ENCODE data around the gene CHST15.

CHST15 gene

GRCh38 chr10:124094419-124094785 is 1.0 kb upstream of the CHST15 start:
- TF ChIP-seq, protein P1, sequence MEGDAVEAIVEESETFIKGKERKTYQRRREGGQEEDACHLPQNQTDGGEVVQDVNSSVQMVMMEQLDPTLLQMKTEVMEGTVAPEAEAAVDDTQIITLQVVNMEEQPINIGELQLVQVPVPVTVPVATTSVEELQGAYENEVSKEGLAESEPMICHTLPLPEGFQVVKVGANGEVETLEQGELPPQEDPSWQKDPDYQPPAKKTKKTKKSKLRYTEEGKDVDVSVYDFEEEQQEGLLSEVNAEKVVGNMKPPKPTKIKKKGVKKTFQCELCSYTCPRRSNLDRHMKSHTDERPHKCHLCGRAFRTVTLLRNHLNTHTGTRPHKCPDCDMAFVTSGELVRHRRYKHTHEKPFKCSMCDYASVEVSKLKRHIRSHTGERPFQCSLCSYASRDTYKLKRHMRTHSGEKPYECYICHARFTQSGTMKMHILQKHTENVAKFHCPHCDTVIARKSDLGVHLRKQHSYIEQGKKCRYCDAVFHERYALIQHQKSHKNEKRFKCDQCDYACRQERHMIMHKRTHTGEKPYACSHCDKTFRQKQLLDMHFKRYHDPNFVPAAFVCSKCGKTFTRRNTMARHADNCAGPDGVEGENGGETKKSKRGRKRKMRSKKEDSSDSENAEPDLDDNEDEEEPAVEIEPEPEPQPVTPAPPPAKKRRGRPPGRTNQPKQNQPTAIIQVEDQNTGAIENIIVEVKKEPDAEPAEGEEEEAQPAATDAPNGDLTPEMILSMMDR (IDR thresholded peaks at IDR 0.05) = no peak

- TF ChIP-seq, protein P1 (IDR thresholded peaks at IDR 0.05) = no peak
These were observed 1.0 kb downstream of the CHST15 start for GRCh38 chr10:124092250-124092859.

DNA sequence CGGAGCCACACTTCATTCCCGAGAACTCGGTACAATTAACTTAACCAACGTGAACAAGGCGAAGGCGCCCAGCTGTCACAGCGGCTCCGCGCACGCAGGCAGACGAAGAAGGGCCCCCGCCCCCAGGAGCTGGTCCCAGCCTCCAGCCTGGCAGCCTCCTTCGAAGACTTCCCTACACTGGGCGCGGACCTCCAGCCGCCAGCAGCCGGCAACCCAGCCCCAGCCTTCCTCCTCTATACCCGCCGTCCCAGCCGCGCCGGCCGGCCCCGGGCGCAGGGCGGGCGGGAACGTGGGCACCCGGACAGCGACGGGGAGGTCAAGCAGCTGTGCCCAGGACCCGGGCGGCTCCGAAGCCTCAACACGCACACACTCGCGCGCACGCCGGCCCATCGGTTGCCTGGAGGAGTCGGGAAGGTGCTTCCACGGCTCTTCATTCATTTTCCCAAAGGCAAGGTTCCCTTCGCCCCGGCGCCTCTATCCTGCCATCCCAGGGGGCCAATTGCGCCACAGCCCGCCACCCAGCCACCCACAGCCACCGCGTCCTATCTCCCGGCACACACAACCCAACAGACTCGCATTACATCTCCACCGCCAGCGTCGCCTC is 1.6 kb downstream of the CHST15 start:
- TF ChIP-seq, protein P1 (IDR thresholded peaks at IDR 0.05) = no peak

- TF ChIP-seq, protein P1 (IDR thresholded peaks at IDR 0.05) = no peak
These were observed 2.7 kb downstream of the CHST15 start for GRCh38 chr10:124090601-124091209.

DNA sequence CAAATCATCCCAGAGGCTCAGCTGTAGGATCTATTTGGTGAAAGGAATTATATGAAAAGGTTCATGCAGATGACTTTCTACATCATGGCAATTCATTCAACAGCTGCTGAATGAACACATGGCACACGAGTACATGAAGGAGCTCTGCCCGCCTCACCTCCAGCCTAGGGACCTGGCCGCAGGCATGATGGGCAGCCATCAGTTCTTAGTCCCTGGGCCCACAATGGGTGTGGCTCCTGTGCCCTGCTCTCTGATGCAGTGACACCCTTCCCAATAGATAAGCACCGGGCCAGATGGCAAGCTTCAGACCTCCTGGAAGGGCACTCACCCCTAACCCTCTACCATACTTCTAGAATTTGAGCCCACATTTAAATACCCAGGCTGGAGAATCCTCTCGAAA is 3.5 kb downstream of the CHST15 start:
- TF ChIP-seq, protein P1 (IDR thresholded peaks at IDR 0.05) = no peak

DNA sequence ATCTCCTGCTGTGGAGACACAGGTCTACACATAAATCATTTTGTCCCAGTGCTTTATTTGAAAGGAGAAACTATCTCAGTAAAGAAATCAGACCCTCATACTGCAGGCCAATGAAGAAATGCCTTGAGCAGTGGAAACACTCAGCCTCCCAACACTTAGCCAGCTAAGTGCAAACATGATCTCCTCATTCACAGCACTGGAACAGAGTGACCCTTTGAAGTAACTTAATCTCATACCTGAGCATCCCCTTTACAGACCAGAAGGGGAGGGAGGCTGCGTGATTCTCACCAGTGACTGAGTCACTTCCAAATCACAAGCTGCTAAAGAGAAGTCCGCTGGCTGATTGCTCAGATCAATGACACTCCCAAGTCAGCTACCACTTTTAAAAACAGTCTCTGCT is 4.5 kb downstream of the CHST15 start:
- TF ChIP-seq, protein P1 (IDR thresholded peaks at IDR 0.05) = no peak

- TF ChIP-seq, protein P1 (IDR thresholded peaks at IDR 0.05) = no peak
These were observed 5.4 kb downstream of the CHST15 start for GRCh38 chr10:124087672-124088634.
